ENCODE results near the gene RARS2.

Gene RARS2

GRCh38 chr6:87606199-87606598 lies 16.4 kb upstream of the RARS2 start:
- no peaks in the 10 kb centered on the region for H3K27me3 ChIP-seq (ENCODE audit: low read depth)
- DNase-seq (ENCODE audit: low spot score in 2 of 2): peak; percentile 27 to 82
- H3K36me3 ChIP-seq (replicated peaks): peaks cover 22% of the 10 kb centered on the region
- peaks cover 17% of the 10 kb centered on the region for H3K4me1 ChIP-seq
- H3K9me3 ChIP-seq: no peaks in the 10 kb centered on the region
- in situ Hi-C loops (cut with MboI; ENCODE audit: low sequenced_read_pairs): no loop called here
- H3K4me3 ChIP-seq: no peak overlapping the region

GRCh38 chr6:87600576-87600975 lies 10.8 kb upstream of the RARS2 start:
- DNase-seq (ENCODE audit: low spot score in 2 of 2): no peak
- H3K4me3 ChIP-seq: no peak overlapping the region
- H3K27me3 ChIP-seq (ENCODE audit: low read depth): no peaks in the 10 kb centered on the region
- peaks cover 15% of the 10 kb centered on the region for H3K36me3 ChIP-seq (replicated peaks)
- peaks cover 6% of the 10 kb centered on the region for H3K4me1 ChIP-seq
- no peaks in the 10 kb centered on the region for H3K9me3 ChIP-seq
- in situ Hi-C loops (cut with MboI; ENCODE audit: low sequenced_read_pairs): no loop called here

- H3K27me3 ChIP-seq (ENCODE audit: low read depth): no peaks in the 10 kb centered on the region
- H3K4me3 ChIP-seq: peak overlapping the region; percentile 88
- peaks cover 13% of the 10 kb centered on the region for H3K4me1 ChIP-seq
- peaks cover 26% of the 10 kb centered on the region for H3K36me3 ChIP-seq (replicated peaks)
- in situ Hi-C loops (cut with MboI; ENCODE audit: low sequenced_read_pairs): no loop called here
- H3K9me3 ChIP-seq: no peaks in the 10 kb centered on the region
- no peak for DNase-seq (ENCODE audit: low spot score in 2 of 2)
These were observed 1.2 kb upstream of the RARS2 start for GRCh38 chr6:87590990-87591389.

- Histone ChIP-seq H3K27me3 (ENCODE audit: low read depth) (no peaks in the 10 kb centered on the region), H3K4me3 (peak overlapping the region; percentile 88), H3K4me1 (peaks cover 13% of the 10 kb centered on the region), H3K36me3 (replicated peaks) (peaks cover 23% of the 10 kb centered on the region), H3K9me3 (no peaks in the 10 kb centered on the region)
- in situ Hi-C loops (cut with MboI; ENCODE audit: low sequenced_read_pairs): no loop called here
- DNase-seq (ENCODE audit: low spot score in 2 of 2): no peak
These were observed 662 bp upstream of the RARS2 start for GRCh38 chr6:87590417-87590880.

- DNase-seq (ENCODE audit: low spot score in 2 of 2): no peak
- no peaks in the 10 kb centered on the region for H3K27me3 ChIP-seq (ENCODE audit: low read depth)
- H3K9me3 ChIP-seq: no peaks in the 10 kb centered on the region
- in situ Hi-C loops (cut with MboI; ENCODE audit: low sequenced_read_pairs): no loop called here
- peaks cover 18% of the 10 kb centered on the region for H3K36me3 ChIP-seq (replicated peaks)
- H3K4me3 ChIP-seq: peak overlapping the region; percentile 88
- H3K4me1 ChIP-seq: peaks cover 23% of the 10 kb centered on the region
These were observed 905 bp downstream of the RARS2 start for GRCh38 chr6:87588756-87589407.

- Histone ChIP-seq H3K9me3 (no peaks in the 10 kb centered on the region), H3K36me3 (replicated peaks) (peaks cover 23% of the 10 kb centered on the region), H3K27me3 (ENCODE audit: low read depth) (no peaks in the 10 kb centered on the region), H3K4me3 (no peak overlapping the region), H3K4me1 (peaks cover 32% of the 10 kb centered on the region)
- in situ Hi-C loops (cut with MboI; ENCODE audit: low sequenced_read_pairs): no loop called here
- DNase-seq (ENCODE audit: low spot score in 2 of 2): no peak
These were observed 3.3 kb downstream of the RARS2 start for GRCh38 chr6:87586371-87587077.

- H3K4me3 ChIP-seq: no peak overlapping the region
- peaks cover 35% of the 10 kb centered on the region for H3K4me1 ChIP-seq
- in situ Hi-C loops (cut with MboI; ENCODE audit: low sequenced_read_pairs): no loop called here
- H3K27me3 ChIP-seq (ENCODE audit: low read depth): no peaks in the 10 kb centered on the region
- no peaks in the 10 kb centered on the region for H3K9me3 ChIP-seq
- peaks cover 34% of the 10 kb centered on the region for H3K36me3 ChIP-seq (replicated peaks)
- peak; percentile 45 to 62 for DNase-seq (ENCODE audit: low spot score in 2 of 2)
These were observed 6.0 kb downstream of the RARS2 start for GRCh38 chr6:87583822-87584221.

- Histone ChIP-seq H3K9me3 (no peaks in the 10 kb centered on the region), H3K36me3 (replicated peaks) (peaks cover 4% of the 10 kb centered on the region; the same call in 1 of the 2 replicates), H3K4me3 (no peak overlapping the region), H3K27me3 (ENCODE audit: low read depth) (no peaks in the 10 kb centered on the region), H3K4me1 (peaks cover 17% of the 10 kb centered on the region)
- DNase-seq (ENCODE audit: low spot score in 2 of 2): no peak
- in situ Hi-C loops (cut with MboI; ENCODE audit: low sequenced_read_pairs): no loop called here
These were observed 14.4 kb downstream of the RARS2 start for GRCh38 chr6:87575423-87575822.

- Histone ChIP-seq H3K4me1 (peaks cover 17% of the 10 kb centered on the region), H3K4me3 (no peak overlapping the region), H3K9me3 (no peaks in the 10 kb centered on the region), H3K27me3 (ENCODE audit: low read depth) (no peaks in the 10 kb centered on the region), H3K36me3 (replicated peaks) (peaks cover 4% of the 10 kb centered on the region; the same call in 1 of the 2 replicates)
- DNase-seq (ENCODE audit: low spot score in 2 of 2): no peak
- in situ Hi-C loops (cut with MboI; ENCODE audit: low sequenced_read_pairs): no loop called here
These were observed 15.5 kb downstream of the RARS2 start for GRCh38 chr6:87574237-87574804.

GRCh38 chr6:87573307-87574024 lies 16.3 kb downstream of the RARS2 start:
- H3K36me3 ChIP-seq (replicated peaks): no peaks in the 10 kb centered on the region
- no peaks in the 10 kb centered on the region for H3K9me3 ChIP-seq
- no peaks in the 10 kb centered on the region for H3K27me3 ChIP-seq (ENCODE audit: low read depth)
- DNase-seq (ENCODE audit: low spot score in 2 of 2): no peak
- peaks cover 10% of the 10 kb centered on the region for H3K4me1 ChIP-seq
- in situ Hi-C loops (cut with MboI; ENCODE audit: low sequenced_read_pairs): no loop called here
- H3K4me3 ChIP-seq: no peak overlapping the region

- DNase-seq (ENCODE audit: low spot score in 2 of 2): no peak
- Histone ChIP-seq H3K27me3 (ENCODE audit: low read depth) (no peaks in the 10 kb centered on the region), H3K9me3 (no peaks in the 10 kb centered on the region), H3K36me3 (replicated peaks) (no peaks in the 10 kb centered on the region), H3K4me3 (no peak overlapping the region), H3K4me1 (peaks cover 5% of the 10 kb centered on the region; the same call in 1 of the 2 replicates)
- in situ Hi-C loops (cut with MboI; ENCODE audit: low sequenced_read_pairs): no loop called here
These were observed 16.9 kb downstream of the RARS2 start for GRCh38 chr6:87572883-87573282.

GRCh38 chr6:87572021-87572420 lies 17.8 kb downstream of the RARS2 start:
- no peaks in the 10 kb centered on the region for H3K9me3 ChIP-seq
- H3K4me1 ChIP-seq: peaks cover 5% of the 10 kb centered on the region; the same call in 1 of the 2 replicates
- H3K27me3 ChIP-seq (ENCODE audit: low read depth): no peaks in the 10 kb centered on the region
- DNase-seq (ENCODE audit: low spot score in 2 of 2): no peak
- no peak overlapping the region for H3K4me3 ChIP-seq
- no peaks in the 10 kb centered on the region for H3K36me3 ChIP-seq (replicated peaks)
- in situ Hi-C loops (cut with MboI; ENCODE audit: low sequenced_read_pairs): no loop called here

- peaks cover 13% of the 10 kb centered on the region for H3K4me1 ChIP-seq
- H3K27me3 ChIP-seq (ENCODE audit: low read depth): no peaks in the 10 kb centered on the region
- peak; percentile 42 to 83 for DNase-seq (ENCODE audit: low spot score in 2 of 2)
- H3K36me3 ChIP-seq (replicated peaks): peaks cover 27% of the 10 kb centered on the region
- H3K9me3 ChIP-seq: no peaks in the 10 kb centered on the region
- in situ Hi-C loops (cut with MboI; ENCODE audit: low sequenced_read_pairs): no loop called here
- no peak overlapping the region for H3K4me3 ChIP-seq
These were observed 28.8 kb downstream of the RARS2 start for GRCh38 chr6:87561017-87561416.

Measured in HAP-1 (cell line).